GM12865 (cell line): ENCODE data around the gene ZNF587.
"Not testable (repeated sequence)": the region's sequence is repeated elsewhere in the genome, so short reads cannot be mapped to it uniquely, and the experiment has no call there.

Source experiments
- DNase-seq: peaks from one replicate; pipeline ENCODE4 v3.0.0; 2010; ENCODE audit warnings: low read depth
- H3K4me3 ChIP-seq: 2 replicates; pipeline ENCODE4 v1.5.1; 2011; ENCODE audit warnings: mild to moderate bottlenecking, low read depth, low read length, control low read depth
- CTCF ChIP-seq: IDR thresholded peaks from 2 replicates; pipeline ENCODE4 v1.5.1; 2011; ENCODE audit warnings: low read length, control low read depth, low read depth, inconsistent platforms; ENCODE audit not compliant: insufficient read depth; ENCODE audit errors: missing control alignments

Gene ZNF587

GRCh38 chr19:57812226-57812625 lies 37.4 kb upstream of the ZNF587 start:
- DNase-seq = peak; percentile 61
- no peak overlapping the region for H3K4me3 ChIP-seq
- no peak for TF ChIP-seq CTCF

DNA sequence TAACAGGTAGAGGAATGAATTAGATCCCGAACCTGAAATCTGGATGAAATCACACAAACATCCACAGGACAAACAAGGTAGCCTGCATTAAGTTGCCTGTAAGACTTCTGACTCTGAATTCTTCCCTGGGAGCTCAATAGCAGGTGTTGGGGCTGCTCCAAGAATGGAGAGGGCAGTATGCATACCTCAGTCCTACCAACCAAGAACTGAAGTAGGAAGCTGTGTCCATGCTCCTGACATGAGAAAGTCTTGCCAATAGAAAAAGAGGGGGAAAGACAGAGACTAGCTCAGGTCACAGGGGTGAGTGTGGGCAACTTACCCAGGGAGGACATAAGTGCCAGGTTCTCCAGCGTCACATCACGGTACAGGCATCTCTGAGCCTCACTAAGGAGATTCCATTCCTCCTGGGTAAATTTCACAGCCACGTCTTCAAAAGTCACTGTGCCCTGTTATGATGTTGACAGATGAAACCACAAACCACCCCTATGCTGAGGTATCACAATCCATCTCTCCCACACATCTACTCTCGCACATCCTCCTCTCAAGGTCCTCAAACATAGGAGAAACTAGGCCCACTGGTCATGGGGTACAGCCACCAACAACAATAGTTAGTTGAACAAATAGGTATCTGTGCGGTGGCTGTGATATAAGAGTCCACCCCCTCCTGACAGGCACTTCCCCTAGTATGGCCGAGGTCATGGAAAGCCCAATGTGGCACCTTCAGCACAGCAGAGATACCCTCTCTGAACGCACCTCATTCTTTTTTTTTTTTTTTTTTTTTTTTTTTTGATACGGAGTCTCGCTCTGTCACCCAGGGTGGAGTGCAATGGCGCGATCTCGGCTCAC lies 36.5 kb upstream of the ZNF587 start:
- DNase-seq = not testable (repeated sequence)
- H3K4me3 ChIP-seq = peak overlapping the region; percentile 97; the same call in 1 of the 2 replicates

DNA sequence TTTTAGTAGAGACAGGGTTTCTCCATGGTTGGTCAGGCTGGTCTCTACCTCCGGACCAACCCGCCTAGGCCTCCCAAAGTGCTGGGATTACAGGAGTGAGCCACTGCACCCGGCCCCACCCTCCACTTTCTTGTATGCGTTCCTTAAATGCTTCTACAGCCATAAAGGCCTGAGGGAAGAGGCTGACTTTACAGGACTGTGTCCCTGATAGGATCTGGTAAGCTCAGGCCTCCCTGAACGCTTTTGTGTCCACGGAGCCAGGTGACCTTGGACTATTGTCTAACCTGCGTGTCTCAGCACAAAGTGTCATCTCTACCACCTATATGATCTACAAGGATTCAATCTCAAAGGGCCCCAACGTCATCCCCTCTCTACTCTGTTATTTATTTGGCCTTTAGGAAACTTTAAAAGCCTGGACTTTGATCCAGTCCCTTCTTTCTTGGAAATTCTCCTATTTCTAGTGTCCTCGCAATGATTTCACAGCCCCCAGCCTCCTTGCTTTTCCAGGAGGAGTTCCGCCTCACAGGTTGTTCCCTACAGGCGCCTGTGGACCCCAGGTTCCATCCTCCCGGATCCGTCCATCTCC lies 35.6 kb upstream of the ZNF587 start:
- TF ChIP-seq CTCF = no peak
- DNase-seq = no peak
- H3K4me3 ChIP-seq = peak overlapping the region; percentile 97

DNA sequence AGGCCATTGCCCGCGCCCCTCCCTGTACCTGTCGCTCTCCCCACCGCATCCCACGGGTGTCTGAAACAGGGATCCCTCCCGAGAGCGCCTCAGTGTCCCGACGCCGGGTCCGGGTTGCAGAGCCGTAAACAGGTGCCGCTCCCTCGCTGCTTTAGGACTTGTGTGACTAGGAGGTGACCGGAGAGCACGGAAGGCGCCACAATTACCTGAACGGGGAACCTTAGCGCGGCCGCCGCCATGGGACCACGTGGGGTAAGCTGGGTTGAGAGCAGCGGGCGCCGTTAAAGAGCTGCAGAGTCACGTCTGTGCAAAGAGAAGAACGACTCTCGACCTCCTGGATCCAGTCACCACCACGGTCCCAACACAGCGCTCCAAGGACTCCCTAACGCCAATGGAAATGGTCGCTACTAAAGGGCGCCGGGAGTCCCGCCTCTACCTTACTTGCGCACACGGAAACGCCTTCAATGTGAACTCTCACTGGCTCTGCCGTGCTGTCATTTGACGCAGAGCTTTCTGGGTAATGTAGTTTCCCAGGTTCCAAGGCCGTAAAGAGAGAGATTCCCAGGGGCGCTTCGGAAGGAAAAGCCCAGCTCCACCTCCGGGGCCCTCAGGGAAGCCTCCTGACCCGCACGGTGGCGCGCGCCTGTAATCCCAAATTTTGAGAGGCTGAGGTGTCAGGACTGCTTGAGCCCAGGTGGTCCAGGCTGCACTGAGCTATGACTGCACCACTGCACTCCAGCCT lies 35.0 kb upstream of the ZNF587 start, which contains the start of gene ZNF552:
Gene ZNF552 (minus strand): TSS at position 409 of the 742 bp plus-strand sequence. CDS start 170 bp downstream, at position 239.
- peak within 1 kb of the TSS; percentile 97 for H3K4me3 ChIP-seq
- DNase-seq = peak; percentile 92
- TF ChIP-seq CTCF = no peak

GRCh38 chr19:57815247-57816075 lies 34.2 kb upstream of the ZNF587 start:
- peak overlapping the region; percentile 97; the same call in 1 of the 2 replicates for H3K4me3 ChIP-seq
- no peak for DNase-seq
- TF ChIP-seq CTCF = no peak

GRCh38 chr19:57816652-57817051 lies 33.0 kb upstream of the ZNF587 start:
- no peak for TF ChIP-seq CTCF
- DNase-seq = no peak
- H3K4me3 ChIP-seq = no peak overlapping the region

DNA sequence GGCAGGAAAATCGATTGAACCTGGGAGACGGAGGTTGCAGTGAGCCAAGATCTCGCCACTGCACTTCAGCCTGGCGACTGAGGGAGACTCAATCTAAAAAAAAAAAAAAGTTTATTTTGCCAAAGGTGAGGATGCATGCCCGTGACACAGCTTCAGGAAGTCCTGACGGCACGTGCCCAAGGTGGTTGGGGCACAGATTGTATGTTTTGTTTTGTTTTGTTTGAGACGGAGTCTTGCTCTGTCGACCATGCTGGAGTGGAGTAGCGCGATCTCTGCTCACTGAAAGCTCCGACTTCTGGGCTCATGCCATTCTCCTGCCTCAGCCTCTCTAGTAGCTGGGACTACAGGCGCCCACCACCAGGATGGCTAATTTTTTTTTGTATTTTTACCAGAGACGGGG lies 31.7 kb upstream of the ZNF587 start:
- no peak for DNase-seq
- no peak overlapping the region for H3K4me3 ChIP-seq
- no peak for TF ChIP-seq CTCF
